CD14-positive monocyte (primary cell): ENCODE results near the gene GFPT2. TPM values are rescaled to one million over a fixed set of nuclear protein-coding genes. Genes with fewer than 3 reads are reported as not detected.

ENCODE experiments used
- DNase-seq, 3 donors: peaks; one replicate each; pipeline ENCODE4 v3.0.0-alpha.2; 2011 to 2022
- H2AFZ ChIP-seq: 2 replicates; pipeline ENCODE4 v1.6.0; 2012; ENCODE audit warnings: mild to moderate bottlenecking, low read depth, low read length, inconsistent platforms; ENCODE audit not compliant: insufficient read depth, poor library complexity, severe bottlenecking
- H3K27ac ChIP-seq, 2 donors: 1 replicate in 1 of 2; 2 replicates in 1 of 2; pipeline ENCODE4 v1.5.1; 2012 to 2013; ENCODE audit warnings: low read length in 2 of 2, control low read depth in 1 of 2, inconsistent platforms in 1 of 2, low read depth in 1 of 2, mild to moderate bottlenecking in 1 of 2
- H3K27me3 ChIP-seq, 2 donors: one replicate each; pipeline versions ENCODE4 v1.6.0 to v1.6.1; 2011 to 2013; ENCODE audit warnings: low read length in 2 of 2; ENCODE audit not compliant: control insufficient read depth in 2 of 2, insufficient read depth in 2 of 2
- H3K36me3 ChIP-seq, 2 donors: replicated peaks in 1 of 2; 1 replicate in 1 of 2; 2 replicates in 1 of 2; pipeline versions ENCODE4 v1.5.1 to v1.6.1; 2012 to 2013; ENCODE audit warnings: low read length in 2 of 2, control low read depth in 1 of 2, inconsistent platforms in 1 of 2, mild to moderate bottlenecking in 1 of 2; ENCODE audit not compliant: insufficient read depth in 2 of 2, control insufficient read depth in 1 of 2
- H3K4me1 ChIP-seq, 2 donors: 1 replicate in 1 of 2; 2 replicates in 1 of 2; pipeline versions ENCODE4 v1.5.1 to v1.6.1; 2012 to 2013; ENCODE audit warnings: low read length in 2 of 2, control low read depth in 1 of 2, inconsistent platforms in 1 of 2, mild to moderate bottlenecking in 1 of 2, moderate library complexity in 1 of 2; ENCODE audit not compliant: insufficient read depth in 2 of 2, control insufficient read depth in 1 of 2
- H3K4me2 ChIP-seq: replicated peaks from 2 replicates; pipeline ENCODE3; 2012; ENCODE audit warnings: low read length, moderate library complexity, mild to moderate bottlenecking; ENCODE audit not compliant: poor library complexity, severe bottlenecking; ENCODE audit errors: extremely low read depth
- H3K4me3 ChIP-seq, 3 experiments: fragments of 200-600 bp in 1 of 3; sonication (generic) in 1 of 3; replicated peaks in 1 of 3; 1 replicate in 2 of 3; 2 replicates in 1 of 3; pipeline ENCODE4 v1.5.1; 2011 to 2013; ENCODE audit warnings: low read length in 3 of 3, mild to moderate bottlenecking in 3 of 3, control low read depth in 2 of 3, low read depth in 2 of 3, inconsistent platforms in 1 of 3, moderate library complexity in 1 of 3
- H3K79me2 ChIP-seq: 2 replicates; pipeline ENCODE4 v1.6.0; 2012; ENCODE audit warnings: mild to moderate bottlenecking, control low read depth, inconsistent platforms, low read length, moderate library complexity; ENCODE audit not compliant: insufficient read depth
- H3K9ac ChIP-seq: 2 replicates; pipeline ENCODE4 v1.6.0; 2017; ENCODE audit warnings: low read length, mild to moderate bottlenecking; ENCODE audit not compliant: insufficient read depth, poor library complexity, severe bottlenecking
- H3K9me3 ChIP-seq, 2 donors: replicated peaks in 1 of 2; 1 replicate in 1 of 2; 2 replicates in 1 of 2; pipeline versions ENCODE4 v1.5.1 to v1.6.1; 2012 to 2013; ENCODE audit warnings: low read length in 2 of 2, control low read depth in 1 of 2; ENCODE audit not compliant: control insufficient read depth in 1 of 2, insufficient read depth in 1 of 2
- H4K20me1 ChIP-seq: 2 replicates; pipeline ENCODE4 v1.6.0; 2012; ENCODE audit warnings: mild to moderate bottlenecking, low read length, control low read depth, moderate library complexity; ENCODE audit not compliant: insufficient read depth
- H3K27ac Mint-ChIP-seq, 7 donors: one replicate each; pipeline ENCODE4 v1.8.0; 2020; ENCODE audit warnings: mild to moderate bottlenecking in 7 of 7, mixed read lengths in 7 of 7, moderate library complexity in 6 of 7, inconsistent platforms in 2 of 7
- H3K27me3 Mint-ChIP-seq, 3 donors: one replicate each; pipeline ENCODE4 v1.8.0; 2021 to 2022; ENCODE audit warnings: low read depth in 3 of 3, mild to moderate bottlenecking in 3 of 3, mixed read lengths in 3 of 3, moderate library complexity in 3 of 3, inconsistent platforms in 1 of 3
- H3K36me3 Mint-ChIP-seq, 2 donors: one replicate each; pipeline ENCODE4 v1.8.0; 2020; ENCODE audit warnings: mixed read lengths in 2 of 2, inconsistent platforms in 1 of 2, mild to moderate bottlenecking in 1 of 2
- H3K4me1 Mint-ChIP-seq: one replicate; pipeline ENCODE4 v1.8.0; 2020; ENCODE audit warnings: mild to moderate bottlenecking, mixed read lengths
- H3K4me3 Mint-ChIP-seq, 2 donors: one replicate each; pipeline ENCODE4 v1.8.0; 2020; ENCODE audit warnings: mild to moderate bottlenecking in 2 of 2, mixed read lengths in 2 of 2, moderate library complexity in 1 of 2
- H3K9me3 Mint-ChIP-seq, 7 donors: one replicate each; pipeline ENCODE4 v1.8.0; 2020 to 2022; ENCODE audit warnings: mixed read lengths in 7 of 7, mild to moderate bottlenecking in 6 of 7, moderate library complexity in 6 of 7, inconsistent platforms in 2 of 7
- WGBS: methylation state at CpG from one replicate; pipeline ENCODE4 v1.1.5; 2013; ENCODE audit warnings: missing lambda C conversion rate; ENCODE audit not compliant: insufficient coverage; 5-methylcytosine and 5-hydroxymethylcytosine counted together
- intact Hi-C, 2 donors: fragments of 100-400 bp; cut with micrococcal nuclease; formaldehyde crosslinking; loops; one replicate each; pipeline versions ENCODE4 v1.15.0 to v1.15.1; 2023
- polyA plus RNA-seq, 3 donors: library from polyadenylated mRNA; depleted of rRNA in 1 of 3; unstranded in 2 of 3; stranded (reverse) in 1 of 3; fragments of 300-500 nt in 2 of 3; fragments of >200 nt in 1 of 3; fragmentation: Illumina TruSeq in 2 of 3; gene quantifications; 1 replicate in 2 of 3; 2 replicates in 1 of 3; pipeline ENCODE4 v1.2.3, GENCODE V29; 2012 to 2021
- TF ChIP-seq, protein P1 (sequence below): fragments of 200-600 bp; IDR thresholded peaks from one replicate; pipeline ENCODE4 v1.8.0; 2022; ENCODE audit warnings: antibody characterized with exemption, mild to moderate bottlenecking

GFPT2 gene
- polyA plus RNA-seq, 3 donors, result not detected

DNA sequence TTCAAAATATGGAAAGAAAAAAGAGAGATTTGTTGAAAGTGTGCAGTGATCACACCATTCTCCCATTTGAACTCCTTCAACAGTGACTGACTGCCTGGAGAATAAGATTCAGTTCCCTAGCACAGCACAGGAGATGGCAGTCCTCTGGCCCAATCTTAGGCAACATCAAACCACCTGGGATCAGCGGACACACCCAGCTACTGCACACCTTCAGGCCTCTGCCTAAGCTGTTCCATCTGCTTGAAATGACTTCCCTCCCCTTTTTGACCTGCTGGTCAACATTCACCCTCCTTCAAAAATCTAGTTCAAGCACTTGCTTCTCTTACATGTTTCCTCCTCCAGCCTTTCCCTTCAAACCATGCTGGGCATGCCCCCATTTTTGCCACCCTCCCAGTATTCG lies 65.7 kb downstream of the GFPT2 start:
- no peak overlapping the region for H3K9ac ChIP-seq
- 90% methylated on average over 1 of the region's 2 CpGs for WGBS
- peaks cover 61% of the 10 kb centered on the region for H3K79me2 ChIP-seq
- no peak overlapping the region for H3K27ac ChIP-seq
- TF ChIP-seq, protein P1, sequence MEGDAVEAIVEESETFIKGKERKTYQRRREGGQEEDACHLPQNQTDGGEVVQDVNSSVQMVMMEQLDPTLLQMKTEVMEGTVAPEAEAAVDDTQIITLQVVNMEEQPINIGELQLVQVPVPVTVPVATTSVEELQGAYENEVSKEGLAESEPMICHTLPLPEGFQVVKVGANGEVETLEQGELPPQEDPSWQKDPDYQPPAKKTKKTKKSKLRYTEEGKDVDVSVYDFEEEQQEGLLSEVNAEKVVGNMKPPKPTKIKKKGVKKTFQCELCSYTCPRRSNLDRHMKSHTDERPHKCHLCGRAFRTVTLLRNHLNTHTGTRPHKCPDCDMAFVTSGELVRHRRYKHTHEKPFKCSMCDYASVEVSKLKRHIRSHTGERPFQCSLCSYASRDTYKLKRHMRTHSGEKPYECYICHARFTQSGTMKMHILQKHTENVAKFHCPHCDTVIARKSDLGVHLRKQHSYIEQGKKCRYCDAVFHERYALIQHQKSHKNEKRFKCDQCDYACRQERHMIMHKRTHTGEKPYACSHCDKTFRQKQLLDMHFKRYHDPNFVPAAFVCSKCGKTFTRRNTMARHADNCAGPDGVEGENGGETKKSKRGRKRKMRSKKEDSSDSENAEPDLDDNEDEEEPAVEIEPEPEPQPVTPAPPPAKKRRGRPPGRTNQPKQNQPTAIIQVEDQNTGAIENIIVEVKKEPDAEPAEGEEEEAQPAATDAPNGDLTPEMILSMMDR, result no peak
- Mint-ChIP-seq H3K36me3 (peaks cover 34 to 41% of the 10 kb centered on the region in 2 donors), H3K4me3 (no peak overlapping the region), H3K9me3 (peaks cover 4 to 16% (median 12%) of the 10 kb centered on the region in 7 donors), H3K27ac (no peak overlapping the region), H3K4me1 (peaks cover 43% of the 10 kb centered on the region), H3K27me3 (peaks cover 0 to 4% (median 1%) of the 10 kb centered on the region in 3 donors)
- H3K27me3 ChIP-seq, result no peaks in the 10 kb centered on the region
- H3K4me2 ChIP-seq, result no peak overlapping the region
- peaks cover 10 to 14% of the 10 kb centered on the region in 2 donors for H3K9me3 ChIP-seq
- no peak overlapping the region for H2AFZ ChIP-seq
- no peak for DNase-seq
- peaks cover 14 to 32% of the 10 kb centered on the region in 2 donors for H3K36me3 ChIP-seq
- H3K4me1 ChIP-seq, result peaks cover 15 to 28% of the 10 kb centered on the region in 2 donors
- intact Hi-C loops, result no loop called here
- H3K4me3 ChIP-seq, result no peak overlapping the region
- peaks cover 20% of the 10 kb centered on the region for H4K20me1 ChIP-seq

DNA sequence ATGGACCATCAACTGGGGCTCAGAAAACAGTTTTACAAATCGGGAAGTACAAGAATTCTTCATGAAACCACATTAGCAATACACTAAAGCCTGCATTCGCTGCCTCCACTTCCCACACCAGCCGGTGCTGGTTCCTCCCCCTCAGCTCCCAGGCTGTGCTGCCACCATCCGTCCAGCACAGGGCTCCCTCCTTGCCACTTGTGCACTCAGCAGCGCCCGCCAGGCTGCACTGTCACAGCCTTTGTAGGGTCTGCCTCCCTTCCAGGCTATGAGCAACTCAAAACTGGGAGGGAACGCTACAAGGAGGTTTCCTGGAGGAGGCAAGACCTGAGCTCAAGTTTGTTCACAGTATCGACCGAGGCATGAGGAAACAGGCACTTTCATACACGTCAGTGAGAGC lies 69.0 kb downstream of the GFPT2 start:
- Histone ChIP-seq H3K36me3 (peaks cover 34 to 65% of the 10 kb centered on the region in 2 donors), H3K4me3 (no peak overlapping the region), H3K4me1 (peaks cover 6 to 11% of the 10 kb centered on the region in 2 donors), H3K9ac (no peak overlapping the region), H4K20me1 (peaks cover 10% of the 10 kb centered on the region), H3K9me3 (peaks cover 38 to 40% of the 10 kb centered on the region in 2 donors), H3K27me3 (no peaks in the 10 kb centered on the region), H2AFZ (no peak overlapping the region), H3K4me2 (no peak overlapping the region), H3K27ac (peak overlapping the region in 1 of 2 donors; percentile 44), H3K79me2 (peaks cover 40% of the 10 kb centered on the region)
- Mint-ChIP-seq H3K4me3 (no peak overlapping the region), H3K27me3 (peaks cover 0 to 4% (median 0%) of the 10 kb centered on the region in 3 donors), H3K9me3 (peaks cover 16 to 35% (median 28%) of the 10 kb centered on the region in 7 donors), H3K27ac (peak overlapping the region in 4 of 7 donors; percentile 6 to 64 (median 36)), H3K4me1 (peaks cover 26% of the 10 kb centered on the region), H3K36me3 (peaks cover 62 to 68% of the 10 kb centered on the region in 2 donors)
- TF ChIP-seq, protein P1, result no peak
- 77% methylated on average over 9 of the region's 10 CpGs for WGBS
- no peak for DNase-seq
- intact Hi-C loops, result no loop called here
